HT1080 (cell line): ENCODE data around the gene SAXO2. TPM values are rescaled to one million over a fixed set of nuclear protein-coding genes. Genes with fewer than 3 reads are reported as not detected.
A peak's percentile ranks its signal among the peaks of the same experiment; 100 is the strongest.
"Not testable (repeated sequence)": the region's sequence is repeated elsewhere in the genome, so short reads cannot be mapped to it uniquely, and the experiment has no call there.

ENCODE experiments used
- DNase-seq: peaks from one replicate; pipeline ENCODE4 v3.0.0-alpha.2; 2015; ENCODE audit warnings: low read depth
- total RNA-seq: library from RNA; depleted of rRNA; stranded (reverse); fragments of >200 nt; shearing (Covaris generic); gene quantifications from 2 replicates; pipeline ENCODE4 v1.2.3, GENCODE V29; 2014

Gene SAXO2
- total RNA-seq, 1 experiment from 2014 or later = 0.35 TPM

- DNase-seq = not testable (repeated sequence)
These were observed 23.9 kb downstream of the SAXO2 start for GRCh38 chr15:82286475-82286874.

DNA sequence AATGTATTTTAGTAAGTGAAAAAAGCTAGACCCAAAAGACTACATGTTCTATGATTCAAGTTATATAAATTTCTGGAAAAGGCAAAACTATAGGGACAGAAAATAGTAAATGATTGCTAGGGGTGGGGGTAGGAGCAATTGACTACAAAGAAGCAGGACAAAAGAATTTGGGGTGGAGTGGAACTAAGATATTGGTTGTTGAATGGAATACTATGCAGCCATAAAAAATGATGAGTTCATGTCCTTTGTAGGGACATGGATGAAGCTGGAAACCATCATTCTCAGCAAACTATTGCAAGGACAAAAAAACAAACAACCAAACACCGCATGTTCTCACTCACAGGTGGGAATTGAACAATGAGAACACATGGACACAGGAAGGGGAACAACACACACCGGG is 25.6 kb downstream of the SAXO2 start:
- not testable (repeated sequence) for DNase-seq

GRCh38 chr15:82292271-82292670 is 29.7 kb downstream of the SAXO2 start:
- no peak for DNase-seq

- no peak for DNase-seq
These were observed 31.6 kb downstream of the SAXO2 start for GRCh38 chr15:82294061-82294690.

DNA sequence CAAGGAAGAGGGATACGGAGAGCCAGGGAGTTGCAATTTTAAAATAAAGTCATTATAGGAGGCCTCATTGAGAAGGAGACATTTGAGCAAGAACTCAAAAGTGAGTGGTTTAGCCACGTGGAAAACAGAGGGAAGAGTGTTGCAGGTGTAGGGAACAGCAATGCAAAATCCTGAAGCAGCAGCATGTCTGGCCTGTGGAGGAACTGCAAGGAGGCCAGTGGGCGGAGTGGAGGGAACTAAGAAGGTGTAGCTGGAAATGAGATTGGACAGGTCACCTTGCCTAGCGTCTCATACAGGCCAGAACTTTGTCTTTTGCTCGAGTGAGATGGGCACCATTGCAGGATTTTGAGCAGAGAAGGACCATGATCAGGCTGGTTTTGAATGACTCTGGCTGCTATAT is 34.9 kb downstream of the SAXO2 start:
- no peak for DNase-seq

GRCh38 chr15:82298032-82298431 is 35.4 kb downstream of the SAXO2 start:
- DNase-seq = no peak

- no peak for DNase-seq
These were observed 35.9 kb downstream of the SAXO2 start for GRCh38 chr15:82298520-82298919.

DNA sequence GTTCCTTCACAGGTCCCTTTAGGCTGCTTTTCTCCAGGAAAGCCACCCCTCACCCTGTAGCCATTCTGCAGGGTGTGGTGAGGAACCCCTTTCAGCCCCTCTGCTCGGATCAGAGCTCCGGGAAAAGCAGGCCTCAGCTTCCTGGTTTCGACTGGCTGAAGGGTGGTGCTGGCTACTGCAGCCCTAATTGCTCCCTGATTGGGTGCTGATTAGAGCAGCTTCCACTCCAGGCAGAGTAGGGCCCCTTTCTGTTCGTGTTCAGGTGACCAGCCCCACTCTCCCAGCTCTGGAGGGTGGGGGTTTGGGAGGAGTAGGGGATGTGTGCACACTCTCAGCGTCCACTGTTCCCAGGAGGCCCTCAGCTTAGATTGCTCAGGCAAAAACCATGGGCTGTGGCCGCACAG is 36.9 kb downstream of the SAXO2 start:
- not testable (repeated sequence) for DNase-seq

DNA sequence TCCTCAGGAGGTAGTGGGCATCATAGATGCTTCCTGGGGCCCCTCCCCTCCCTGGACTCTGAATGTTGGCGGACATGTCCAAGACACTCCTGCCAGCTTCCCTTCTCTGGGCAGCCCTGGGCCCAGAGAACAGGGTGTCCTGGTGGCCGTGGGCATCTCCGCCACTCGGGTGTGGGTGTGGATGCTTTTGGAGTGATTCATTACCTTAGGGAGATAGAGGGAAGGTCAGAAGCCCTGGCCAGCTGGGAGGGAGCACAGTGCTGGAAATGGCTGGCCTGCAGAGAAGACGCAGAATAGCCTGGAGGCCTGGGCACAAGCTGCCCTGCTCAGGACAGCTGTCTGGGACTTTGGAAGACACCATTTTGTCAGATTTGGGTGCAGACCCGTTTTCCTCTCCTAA is 37.7 kb downstream of the SAXO2 start:
- not testable (repeated sequence) for DNase-seq

DNA sequence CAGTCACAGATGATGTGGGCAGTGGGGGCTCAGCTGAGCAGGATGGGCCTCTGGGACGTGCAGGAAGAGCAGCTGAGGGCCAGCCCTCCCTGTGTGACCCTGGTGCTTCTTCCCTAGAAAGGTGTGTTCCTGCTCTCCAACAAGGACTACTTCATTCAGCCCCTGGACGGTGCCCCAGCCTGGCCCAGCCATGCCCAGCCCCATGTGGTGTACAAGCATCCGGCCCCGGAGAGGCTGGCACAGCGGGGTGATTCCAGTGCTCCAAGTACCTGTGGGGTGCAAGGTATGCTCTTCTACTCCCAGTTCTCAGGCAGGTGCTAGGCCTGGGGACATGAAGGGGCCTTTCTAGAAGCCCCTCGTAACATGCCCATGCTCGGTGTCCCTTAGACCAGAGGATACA is 38.3 kb downstream of the SAXO2 start:
- no peak for DNase-seq

DNA sequence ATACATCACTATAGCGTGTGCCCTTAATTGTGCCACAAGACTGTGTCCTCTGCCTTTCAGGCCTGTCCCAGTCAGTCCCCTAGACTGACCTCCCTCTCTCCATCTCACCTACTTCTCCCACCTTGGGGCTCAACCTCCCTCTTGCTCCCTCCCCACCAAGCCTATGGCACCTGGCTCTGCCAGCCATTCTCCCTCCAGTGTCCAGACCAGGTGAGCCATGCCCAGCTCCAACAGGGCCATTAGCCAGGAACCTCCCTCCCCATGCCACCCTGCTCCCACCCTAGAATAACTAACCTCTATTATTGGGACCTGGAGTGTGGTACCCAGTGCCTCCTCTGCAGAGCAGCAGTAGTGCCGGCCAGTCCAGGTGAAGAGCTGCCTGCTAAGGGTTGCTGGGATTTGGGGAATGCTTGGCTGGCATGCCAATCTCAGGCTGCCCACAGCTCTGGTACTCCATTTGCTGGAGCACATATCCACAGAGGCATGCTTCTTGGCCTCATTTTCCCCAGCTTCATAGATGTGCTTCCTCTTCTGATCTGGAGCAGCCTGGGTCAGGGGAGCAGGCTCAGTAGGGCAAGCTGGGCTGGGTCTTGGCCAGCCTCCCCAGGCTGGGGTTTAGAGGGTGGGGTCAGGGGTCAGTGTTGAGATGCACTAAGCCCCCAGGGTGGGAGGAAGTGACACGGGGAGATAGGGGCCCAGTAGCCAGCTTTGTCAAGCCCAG is 38.8 kb downstream of the SAXO2 start:
- DNase-seq = no peak

- DNase-seq = no peak
These were observed 41.5 kb downstream of the SAXO2 start for GRCh38 chr15:82303956-82304777.

DNA sequence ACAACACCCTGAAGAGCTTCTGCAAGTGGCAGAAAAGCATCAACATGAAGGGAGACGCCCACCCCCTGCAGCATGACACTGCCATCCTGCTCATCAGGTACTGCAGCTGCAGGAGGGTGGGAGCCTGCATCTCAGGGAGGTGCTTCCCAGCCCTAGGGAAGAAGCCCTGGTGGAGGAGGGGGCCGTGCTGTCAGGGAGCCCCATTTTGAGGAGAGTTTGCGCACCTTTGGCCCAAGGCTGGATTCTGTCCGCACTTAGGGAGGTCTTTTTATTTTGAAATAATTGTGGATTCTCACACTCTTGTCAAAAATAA is 42.1 kb downstream of the SAXO2 start:
- no peak for DNase-seq

GRCh38 chr15:82305621-82306048 is 43.0 kb downstream of the SAXO2 start:
- DNase-seq = no peak

- DNase-seq = no peak
These were observed 44.4 kb downstream of the SAXO2 start for GRCh38 chr15:82306791-82307713.

DNA sequence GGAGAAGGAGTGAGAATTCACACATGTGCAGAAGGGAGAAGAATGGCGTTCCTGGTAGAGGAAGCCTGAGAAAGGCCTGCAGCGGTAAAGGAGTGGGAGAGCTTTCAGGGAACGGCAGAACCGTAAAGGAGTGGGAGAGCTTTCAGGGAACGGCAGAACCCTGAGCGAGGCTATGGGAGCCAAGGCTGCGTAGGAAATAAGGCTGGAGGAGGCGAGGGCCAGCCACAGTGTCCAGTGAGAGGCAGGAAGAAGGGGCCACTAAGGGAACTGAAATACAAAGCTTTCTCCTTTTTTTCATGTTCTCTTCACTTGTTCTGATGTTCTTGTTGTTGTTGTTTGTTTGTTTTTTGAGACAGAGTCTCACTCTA is 45.1 kb downstream of the SAXO2 start:
- no peak for DNase-seq

DNA sequence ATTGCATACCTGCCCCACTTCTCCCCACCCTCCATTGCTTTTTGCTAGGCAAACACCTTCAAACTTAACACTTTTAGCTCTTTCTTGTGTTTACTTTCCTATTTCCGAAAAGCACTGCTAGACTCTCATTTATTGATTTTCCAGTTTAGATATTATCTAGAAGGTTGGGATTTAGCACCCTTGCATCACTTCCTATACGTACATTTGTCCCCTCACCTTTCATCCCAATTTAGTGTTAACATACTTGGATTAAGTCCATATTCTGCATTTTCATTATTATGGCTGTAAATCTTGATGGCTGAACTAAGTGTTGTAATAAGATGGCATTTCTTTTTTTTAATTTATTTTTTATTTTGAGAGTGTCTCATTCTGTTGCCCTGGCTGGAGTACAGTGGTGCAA is 47.2 kb downstream of the SAXO2 start:
- no peak for DNase-seq

DNA sequence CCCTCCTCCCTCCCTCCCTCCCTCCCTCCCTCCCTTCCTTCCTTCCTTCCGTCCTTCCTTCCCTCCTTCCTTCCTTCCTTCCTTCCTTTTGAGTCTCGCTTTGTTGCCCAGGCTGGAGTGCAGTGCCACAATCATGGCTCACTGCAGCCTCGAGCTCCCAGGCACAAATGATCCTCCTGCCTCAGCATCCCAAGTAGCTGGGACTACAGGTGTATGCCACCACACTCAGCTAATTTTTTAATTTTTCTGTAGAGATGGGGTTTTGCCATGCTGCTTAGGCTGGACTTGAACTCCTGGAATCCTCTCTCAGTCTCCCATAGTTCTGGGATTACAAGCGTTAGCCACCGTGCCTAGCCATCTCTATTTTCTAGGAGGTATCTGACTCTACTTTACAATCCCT is 48.7 kb downstream of the SAXO2 start:
- DNase-seq = not testable (repeated sequence)

GRCh38 chr15:82312586-82313349 is 50.1 kb downstream of the SAXO2 start:
- peak; percentile 27 for DNase-seq

DNA sequence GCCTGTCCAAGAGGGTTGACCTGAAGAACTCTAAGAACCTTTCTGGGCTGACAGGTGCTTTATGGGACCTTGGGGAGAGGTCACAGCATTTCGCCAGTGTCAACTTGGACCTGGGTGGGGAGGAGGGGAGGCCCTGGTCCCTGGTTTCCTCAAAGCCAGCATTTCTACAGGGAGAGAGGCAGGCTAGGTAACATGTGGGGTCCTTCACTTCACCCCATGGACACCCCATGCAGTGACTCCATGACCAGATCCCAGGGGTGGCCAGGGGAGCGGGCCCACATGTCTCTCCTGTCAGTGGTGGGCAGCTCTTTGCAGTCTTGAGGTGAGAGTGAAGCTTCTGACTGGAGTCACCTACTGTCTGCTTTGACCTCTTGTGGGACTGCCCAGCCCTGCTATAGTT is 50.8 kb downstream of the SAXO2 start:
- no peak for DNase-seq
